ENCODE measurements around the gene BOD1L1.

Gene BOD1L1

DNA sequence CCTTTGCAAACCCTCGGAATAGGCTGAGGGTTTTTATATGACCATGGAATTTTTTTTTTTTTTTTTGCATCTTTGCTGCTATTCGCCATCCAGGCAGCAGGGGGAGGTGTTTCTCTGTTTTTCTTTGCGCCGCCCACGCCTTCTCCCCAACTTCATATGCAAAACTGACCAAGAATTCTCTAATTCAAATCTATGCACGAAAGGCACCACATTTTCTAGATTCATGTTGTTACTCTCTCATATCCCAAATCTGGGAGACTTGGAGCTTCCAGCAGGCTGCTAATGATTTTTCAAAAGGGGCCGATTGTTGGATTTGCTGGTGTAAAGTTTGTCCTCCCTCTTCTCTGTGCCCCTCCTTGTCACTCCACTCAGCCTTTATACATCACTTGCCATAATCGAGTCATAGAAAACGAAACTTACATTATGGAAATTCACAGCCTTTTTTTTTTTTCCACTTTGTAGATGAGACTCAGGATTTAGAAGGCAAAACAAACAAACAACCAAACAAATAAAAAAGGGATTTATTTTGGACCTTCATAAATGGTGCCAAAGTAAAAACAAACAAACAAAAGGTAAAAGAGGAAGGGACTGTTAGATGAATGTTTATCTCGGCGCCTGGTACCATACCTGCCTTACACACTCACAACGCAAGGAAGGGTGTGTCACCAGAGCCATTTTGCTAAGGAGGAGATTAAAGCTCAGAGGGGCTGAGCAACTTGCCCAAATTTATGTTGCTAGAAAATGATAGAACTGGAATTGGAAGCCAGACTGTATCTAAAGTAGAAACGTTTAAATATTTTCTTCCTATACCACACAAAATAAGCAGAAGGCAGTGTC, 29.3 kb upstream of the BOD1L1 start:
- no peak overlapping the region for H2AFZ ChIP-seq (ENCODE audit: low read length)
- peak overlapping the region; percentile 45 for H3K4me3 ChIP-seq (ENCODE audit: low read depth, low read length, poor library complexity, severe bottlenecking)
- no peaks in the 10 kb centered on the region for H4K20me1 ChIP-seq (ENCODE audit: insufficient read depth, low read length)
- H3K27me3 ChIP-seq (ENCODE audit: insufficient read depth, low read length): no peaks in the 10 kb centered on the region
- no peaks in the 10 kb centered on the region for H3K79me2 ChIP-seq (ENCODE audit: insufficient read depth, low read length)
- H3K4me1 ChIP-seq (ENCODE audit: insufficient read depth, low read length, severe bottlenecking): no peaks in the 10 kb centered on the region
- TF ChIP-seq, protein P1, sequence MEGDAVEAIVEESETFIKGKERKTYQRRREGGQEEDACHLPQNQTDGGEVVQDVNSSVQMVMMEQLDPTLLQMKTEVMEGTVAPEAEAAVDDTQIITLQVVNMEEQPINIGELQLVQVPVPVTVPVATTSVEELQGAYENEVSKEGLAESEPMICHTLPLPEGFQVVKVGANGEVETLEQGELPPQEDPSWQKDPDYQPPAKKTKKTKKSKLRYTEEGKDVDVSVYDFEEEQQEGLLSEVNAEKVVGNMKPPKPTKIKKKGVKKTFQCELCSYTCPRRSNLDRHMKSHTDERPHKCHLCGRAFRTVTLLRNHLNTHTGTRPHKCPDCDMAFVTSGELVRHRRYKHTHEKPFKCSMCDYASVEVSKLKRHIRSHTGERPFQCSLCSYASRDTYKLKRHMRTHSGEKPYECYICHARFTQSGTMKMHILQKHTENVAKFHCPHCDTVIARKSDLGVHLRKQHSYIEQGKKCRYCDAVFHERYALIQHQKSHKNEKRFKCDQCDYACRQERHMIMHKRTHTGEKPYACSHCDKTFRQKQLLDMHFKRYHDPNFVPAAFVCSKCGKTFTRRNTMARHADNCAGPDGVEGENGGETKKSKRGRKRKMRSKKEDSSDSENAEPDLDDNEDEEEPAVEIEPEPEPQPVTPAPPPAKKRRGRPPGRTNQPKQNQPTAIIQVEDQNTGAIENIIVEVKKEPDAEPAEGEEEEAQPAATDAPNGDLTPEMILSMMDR (IDR thresholded peaks at IDR 0.05; ENCODE audit: low read length): peak; percentile 52
- no peak for TF ChIP-seq EZH2 (IDR thresholded peaks at IDR 0.05; ENCODE audit: borderline replicate concordance, low read length)
- H3K9ac ChIP-seq (ENCODE audit: low read length): no peak overlapping the region
- H3K9me2 ChIP-seq (ENCODE audit: low read depth, low read length): no peaks in the 10 kb centered on the region
- no peaks in the 10 kb centered on the region for H3K36me3 ChIP-seq (ENCODE audit: insufficient read depth, low read length)
- H3F3A ChIP-seq (ENCODE audit: insufficient read depth, low read length): no peaks in the 10 kb centered on the region
- H3K27ac ChIP-seq (ENCODE audit: low read depth, low read length, poor library complexity, severe bottlenecking): no peak overlapping the region
- peak overlapping the region; percentile 40; the same call in 1 of the 2 replicates for H3K4me2 ChIP-seq (ENCODE audit: low read length)
- no peaks in the 10 kb centered on the region for H3K9me3 ChIP-seq (ENCODE audit: low read length)

DNA sequence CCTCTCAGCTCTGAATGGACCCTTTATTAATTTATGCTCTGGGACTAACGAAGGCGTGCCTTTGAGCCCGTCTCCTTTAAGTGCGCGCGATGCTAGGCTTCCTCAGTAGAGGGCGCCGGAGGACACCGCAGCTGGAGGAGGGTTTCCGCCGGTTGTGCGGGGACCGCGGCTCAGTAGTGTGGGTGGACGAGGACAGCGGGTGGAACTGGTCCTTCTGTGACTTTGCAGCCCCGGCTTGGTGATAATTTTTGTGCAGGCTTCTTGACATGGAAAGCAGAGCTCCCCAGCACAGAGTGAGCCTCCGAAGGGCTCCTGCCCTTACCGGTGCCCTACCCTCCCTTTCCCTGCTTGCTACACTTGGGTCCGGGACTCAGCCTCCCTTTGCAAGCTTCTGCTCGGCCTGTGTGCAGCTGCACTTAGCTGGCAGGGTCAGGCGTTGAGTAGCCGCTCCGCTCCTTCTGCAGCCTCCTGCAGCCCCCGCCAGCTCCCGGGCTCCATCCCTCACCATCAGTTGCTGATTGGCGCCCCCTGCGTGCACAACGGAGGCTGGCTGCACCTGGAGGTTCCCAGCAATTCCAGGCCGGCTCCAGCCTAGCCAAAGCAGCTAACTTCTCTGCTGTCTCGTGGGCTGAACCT, 26.8 kb upstream of the BOD1L1 start:
- H3K4me3 ChIP-seq (ENCODE audit: low read depth, low read length, poor library complexity, severe bottlenecking): peak overlapping the region; percentile 62
- no peaks in the 10 kb centered on the region for H4K20me1 ChIP-seq (ENCODE audit: insufficient read depth, low read length)
- H2AFZ ChIP-seq (ENCODE audit: low read length): no peak overlapping the region
- peak overlapping the region; percentile 53; the same call in 1 of the 2 replicates for H3K9ac ChIP-seq (ENCODE audit: low read length)
- no peak for TF ChIP-seq EZH2 (IDR thresholded peaks at IDR 0.05; ENCODE audit: borderline replicate concordance, low read length)
- TF ChIP-seq, protein P1 (IDR thresholded peaks at IDR 0.05; ENCODE audit: low read length): peak; percentile 58
- no peaks in the 10 kb centered on the region for H3K9me2 ChIP-seq (ENCODE audit: low read depth, low read length)
- H3K9me3 ChIP-seq (ENCODE audit: low read length): no peaks in the 10 kb centered on the region
- H3F3A ChIP-seq (ENCODE audit: insufficient read depth, low read length): no peaks in the 10 kb centered on the region
- H3K27me3 ChIP-seq (ENCODE audit: insufficient read depth, low read length): no peaks in the 10 kb centered on the region
- no peaks in the 10 kb centered on the region for H3K36me3 ChIP-seq (ENCODE audit: insufficient read depth, low read length)
- H3K4me2 ChIP-seq (ENCODE audit: low read length): peak overlapping the region; percentile 81
- no peaks in the 10 kb centered on the region for H3K79me2 ChIP-seq (ENCODE audit: insufficient read depth, low read length)
- no peaks in the 10 kb centered on the region for H3K4me1 ChIP-seq (ENCODE audit: insufficient read depth, low read length, severe bottlenecking)
- no peak overlapping the region for H3K27ac ChIP-seq (ENCODE audit: low read depth, low read length, poor library complexity, severe bottlenecking)

DNA sequence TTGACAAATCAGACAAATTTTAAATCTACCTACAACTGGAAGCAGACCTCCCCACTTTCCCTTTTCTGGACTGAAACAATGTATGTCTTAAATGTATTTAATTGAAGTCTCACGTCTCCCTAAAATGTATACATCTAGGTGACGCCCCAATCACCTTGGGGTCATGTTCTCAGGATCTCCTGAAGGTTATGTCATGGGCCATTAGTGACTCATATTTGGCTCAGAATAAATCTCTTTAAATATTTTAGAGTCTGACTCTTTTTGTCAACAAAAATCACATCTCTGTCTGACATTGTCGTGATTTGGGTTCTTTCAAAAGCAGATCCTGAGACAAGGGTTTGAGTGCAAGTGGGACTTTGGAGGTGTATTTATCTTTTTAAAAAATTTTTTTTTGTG, 26.2 kb upstream of the BOD1L1 start:
- H3K9me3 ChIP-seq (ENCODE audit: low read length): no peaks in the 10 kb centered on the region
- no peaks in the 10 kb centered on the region for H3K4me1 ChIP-seq (ENCODE audit: insufficient read depth, low read length, severe bottlenecking)
- no peak overlapping the region for H3K9ac ChIP-seq (ENCODE audit: low read length)
- H4K20me1 ChIP-seq (ENCODE audit: insufficient read depth, low read length): no peaks in the 10 kb centered on the region
- H3K9me2 ChIP-seq (ENCODE audit: low read depth, low read length): no peaks in the 10 kb centered on the region
- H3K27ac ChIP-seq (ENCODE audit: low read depth, low read length, poor library complexity, severe bottlenecking): no peak overlapping the region
- no peak for TF ChIP-seq EZH2 (IDR thresholded peaks at IDR 0.05; ENCODE audit: borderline replicate concordance, low read length)
- H3K4me3 ChIP-seq (ENCODE audit: low read depth, low read length, poor library complexity, severe bottlenecking): no peak overlapping the region
- H3K4me2 ChIP-seq (ENCODE audit: low read length): peak overlapping the region; percentile 81
- no peaks in the 10 kb centered on the region for H3F3A ChIP-seq (ENCODE audit: insufficient read depth, low read length)
- H3K79me2 ChIP-seq (ENCODE audit: insufficient read depth, low read length): no peaks in the 10 kb centered on the region
- H3K27me3 ChIP-seq (ENCODE audit: insufficient read depth, low read length): no peaks in the 10 kb centered on the region
- H3K36me3 ChIP-seq (ENCODE audit: insufficient read depth, low read length): no peaks in the 10 kb centered on the region
- H2AFZ ChIP-seq (ENCODE audit: low read length): no peak overlapping the region
